ENCODE data around the gene WDR88.

GRCh38 chr19:33212436-33213172 is 80.7 kb downstream of the WDR88 start:
- TF ChIP-seq CTCF (IDR thresholded peaks at IDR 0.05) (no peak), POLR2A (IDR thresholded peaks at IDR 0.05) (no peak)
